Measurements from ENCODE around the gene GPN2. TPM values are rescaled to one million over a fixed set of nuclear protein-coding genes. Genes with fewer than 3 reads are reported as not detected.

The GPN2 gene
- total and polyA plus RNA-seq, 9 of the 15 experiments (the other 6 are each of a cell fraction or from before 2014, with no cell fraction given): 9.9 to 58.8 (median 20.4) TPM

DNA sequence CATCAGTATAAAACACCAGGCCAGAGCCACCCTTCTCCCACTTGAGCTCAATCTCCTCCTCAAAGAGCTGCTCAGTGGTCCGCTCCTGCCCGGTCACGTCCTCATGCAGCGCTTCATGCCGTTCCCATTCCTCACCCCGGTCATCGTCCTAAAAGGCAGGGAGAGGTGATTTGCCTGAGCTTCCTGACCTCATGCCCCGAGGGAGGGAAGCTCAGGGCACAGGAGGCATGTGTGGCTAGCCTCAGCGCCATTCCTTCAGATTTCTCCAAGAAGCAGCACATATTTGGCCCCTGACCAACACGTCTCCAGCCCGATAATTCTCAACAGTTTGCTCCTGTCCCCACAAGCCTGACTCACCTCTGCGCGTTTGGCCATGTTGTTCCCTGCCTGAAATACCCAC is 4.2 kb upstream of the GPN2 start:
- DNase-seq (ENCODE audit: extremely low read depth in 1 of 4, low spot score in 3 of 4): no peak
- FAIRE-seq: no peak
- Histone ChIP-seq H3K9ac (ENCODE audit: insufficient read depth in 1 of 2, low read depth in 2 of 2, low read length in 2 of 2) (peak overlapping the region in 1 of 2 experiments; percentile 50; a peak in 1 of 4 replicates), H4K20me1 (replicated peaks; ENCODE audit: control insufficient read depth, insufficient read depth, low read length) (peaks cover 1% of the 10 kb centered on the region; the same call in 1 of the 2 replicates), H2AFZ (ENCODE audit: low read depth, low read length) (no peak overlapping the region), H3K4me1 (replicated peaks in 1 of 2; ENCODE audit: control insufficient read depth in 2 of 2, insufficient read depth in 2 of 2, low read length in 2 of 2) (peaks cover 12 to 24% of the 10 kb centered on the region in 2 experiments), H3K4me3 (no peak overlapping the region), H3K27me3 (ENCODE audit: control insufficient read depth in 2 of 2, insufficient read depth in 2 of 2, low read length in 2 of 2) (no peaks in the 10 kb centered on the region; a peak in 1 of 5 replicates), H3K27ac (ENCODE audit: extremely low read depth, low read depth, low read length) (no peak overlapping the region), H3K9me1 (ENCODE audit: control insufficient read depth, insufficient read depth, low read length) (no peaks in the 10 kb centered on the region), H3K9me3 (replicated peaks; ENCODE audit: control insufficient read depth, insufficient read depth, low read depth, low read length) (no peaks in the 10 kb centered on the region), H3K4me2 (ENCODE audit: insufficient read depth, low read length) (no peak overlapping the region), H3K36me3 (ENCODE audit: control insufficient read depth, insufficient read depth, low read length) (peaks cover 58% of the 10 kb centered on the region), H3K79me2 (ENCODE audit: control insufficient read depth, insufficient read depth, low read length) (peaks cover 28% of the 10 kb centered on the region)
- intact Hi-C loops (cut with micrococcal nuclease): no loop called here
- in situ Hi-C loops (cut with MboI): no loop called here
- ChIA-PET POLR2A (no interaction called here), CTCF (ENCODE audit: low intra/inter-chr PET ratio) (no interaction called here)
- no TSS peak for BruUV-seq (replicated peaks)
- TF ChIP-seq HMGN3 (IDR thresholded peaks at IDR 0.05; ENCODE audit: borderline replicate concordance, extremely low read depth, insufficient read length, low read depth, low read length) (no peak), IRF2 (CRISPR knock-in tag; IDR thresholded peaks at IDR 0.05) (no peak), ILK (tag; IDR thresholded peaks at IDR 0.05; ENCODE audit: borderline replicate concordance, low read depth) (no peak), CEBPB (tag; IDR thresholded peaks at IDR 0.05) (no peak), MTA3 (IDR thresholded peaks at IDR 0.05; ENCODE audit: borderline replicate concordance) (no peak), ADNP (tag; IDR thresholded peaks at IDR 0.05) (no peak), ZNF3 (CRISPR knock-in tag; IDR thresholded peaks at IDR 0.05) (no peak), ZNF668 (CRISPR knock-in tag; IDR thresholded peaks at IDR 0.05) (no peak), PML (IDR thresholded peaks at IDR 0.05; ENCODE audit: low read length) (no peak), E2F6 (IDR thresholded peaks at IDR 0.05; ENCODE audit: borderline replicate concordance in 1 of 2, extremely low read depth in 1 of 2, insufficient read depth in 1 of 2, insufficient read length in 1 of 2, low read depth in 1 of 2, low read length in 1 of 2, poor library complexity in 1 of 2, severe bottlenecking in 1 of 2) (no peak), NFRKB (IDR thresholded peaks at IDR 0.05; ENCODE audit: low read depth) (no peak), MTF1 (CRISPR knock-in tag; IDR thresholded peaks at IDR 0.05; ENCODE audit: borderline replicate concordance) (no peak), NONO (IDR thresholded peaks at IDR 0.05; ENCODE audit: low read depth in 2 of 2, low read length in 1 of 2) (no peak)
- TF ChIP-seq, protein P1, sequence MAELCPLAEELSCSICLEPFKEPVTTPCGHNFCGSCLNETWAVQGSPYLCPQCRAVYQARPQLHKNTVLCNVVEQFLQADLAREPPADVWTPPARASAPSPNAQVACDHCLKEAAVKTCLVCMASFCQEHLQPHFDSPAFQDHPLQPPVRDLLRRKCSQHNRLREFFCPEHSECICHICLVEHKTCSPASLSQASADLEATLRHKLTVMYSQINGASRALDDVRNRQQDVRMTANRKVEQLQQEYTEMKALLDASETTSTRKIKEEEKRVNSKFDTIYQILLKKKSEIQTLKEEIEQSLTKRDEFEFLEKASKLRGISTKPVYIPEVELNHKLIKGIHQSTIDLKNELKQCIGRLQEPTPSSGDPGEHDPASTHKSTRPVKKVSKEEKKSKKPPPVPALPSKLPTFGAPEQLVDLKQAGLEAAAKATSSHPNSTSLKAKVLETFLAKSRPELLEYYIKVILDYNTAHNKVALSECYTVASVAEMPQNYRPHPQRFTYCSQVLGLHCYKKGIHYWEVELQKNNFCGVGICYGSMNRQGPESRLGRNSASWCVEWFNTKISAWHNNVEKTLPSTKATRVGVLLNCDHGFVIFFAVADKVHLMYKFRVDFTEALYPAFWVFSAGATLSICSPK (IDR thresholded peaks at IDR 0.05; ENCODE audit: borderline replicate concordance): no peak
- no peak for ATAC-seq
- 95% methylated on average over 13 of the region's 13 CpGs for WGBS (ENCODE audit: insufficient coverage, low coverage, missing lambda C conversion rate)

All from K562 (cell line).